ENCODE results near the gene CCDC184. TPM values are rescaled to one million over a fixed set of nuclear protein-coding genes. Genes with fewer than 3 reads are reported as not detected.

The CCDC184 gene
- polyA plus RNA-seq, 3 donors: 0.03 TPM; not detected in 2

GRCh38 chr12:48198985-48199384 lies 15.5 kb downstream of the CCDC184 start:
- Histone ChIP-seq H3K9me3 (replicated peaks in 1 of 2; ENCODE audit: control insufficient read depth in 1 of 2, insufficient read depth in 1 of 2, low read length in 2 of 2) (no peaks in the 10 kb centered on the region), H4K20me1 (ENCODE audit: insufficient read depth, low read length) (no peaks in the 10 kb centered on the region), H3K27ac (ENCODE audit: low read depth in 1 of 2, low read length in 2 of 2) (peak overlapping the region; percentile 89 to 98), H3K27me3 (ENCODE audit: control insufficient read depth in 2 of 2, insufficient read depth in 2 of 2, low read length in 2 of 2) (peaks cover 0 to 15% of the 10 kb centered on the region in 2 donors), H3K36me3 (replicated peaks in 1 of 2; ENCODE audit: control insufficient read depth in 1 of 2, insufficient read depth in 2 of 2, low read length in 2 of 2) (no peaks in the 10 kb centered on the region), H3K79me2 (ENCODE audit: insufficient read depth, low read length) (peaks cover 24% of the 10 kb centered on the region), H2AFZ (ENCODE audit: insufficient read depth, low read depth, low read length, poor library complexity, severe bottlenecking) (peak overlapping the region; percentile 94), H3K4me2 (replicated peaks; ENCODE audit: extremely low read depth, low read length, poor library complexity, severe bottlenecking) (peak overlapping the region; percentile 96), H3K4me1 (ENCODE audit: control insufficient read depth in 1 of 2, insufficient read depth in 2 of 2, low read length in 2 of 2) (peaks cover 38 to 47% of the 10 kb centered on the region in 2 donors), H3K4me3 (replicated peaks in 1 of 3; ENCODE audit: low read depth in 2 of 3, low read length in 3 of 3) (peak overlapping the region; percentile 78 to 89 (median 79)), H3K9ac (ENCODE audit: insufficient read depth, low read length, poor library complexity, severe bottlenecking) (peak overlapping the region; percentile 92)
- WGBS (ENCODE audit: insufficient coverage): 40% methylated on average over 2 of the region's 10 CpGs
- peak overlapping the region; percentile 92 to 96 for H3K4me3 Mint-ChIP-seq
- no peak for TF ChIP-seq CTCF (IDR thresholded peaks at IDR 0.05)
- H3K27ac Mint-ChIP-seq: peak overlapping the region; percentile 97 to 99 (median 98)
- no peak for DNase-seq
- peaks cover 3 to 14% (median 6%) of the 10 kb centered on the region in 7 donors for H3K9me3 Mint-ChIP-seq
- peaks cover 46% of the 10 kb centered on the region for H3K4me1 Mint-ChIP-seq
- intact Hi-C loops (cut with micrococcal nuclease): loop anchor here (2.0 to 5.0 kb wide), 2 partner anchors 42 to 153 kb away; partner anchors contain the start of genes ZNF641 (in 2 of the 2) and ASB8 (in 1 of the 2)
- peaks cover 6 to 18% of the 10 kb centered on the region in 2 donors for H3K36me3 Mint-ChIP-seq
- peaks cover 0 to 14% (median 4%) of the 10 kb centered on the region in 3 donors for H3K27me3 Mint-ChIP-seq (ENCODE audit: low read depth in 3 of 3)

GRCh38 chr12:48199774-48200221 lies 16.4 kb downstream of the CCDC184 start:
- Histone ChIP-seq H3K9ac (ENCODE audit: insufficient read depth, low read length, poor library complexity, severe bottlenecking) (peak overlapping the region; percentile 92), H4K20me1 (ENCODE audit: insufficient read depth, low read length) (no peaks in the 10 kb centered on the region), H3K27ac (ENCODE audit: low read depth in 1 of 2, low read length in 2 of 2) (peak overlapping the region; percentile 89 to 98), H3K27me3 (ENCODE audit: control insufficient read depth in 2 of 2, insufficient read depth in 2 of 2, low read length in 2 of 2) (peaks cover 0 to 8% of the 10 kb centered on the region in 2 donors), H3K4me2 (replicated peaks; ENCODE audit: extremely low read depth, low read length, poor library complexity, severe bottlenecking) (peak overlapping the region; percentile 96), H3K9me3 (replicated peaks in 1 of 2; ENCODE audit: control insufficient read depth in 1 of 2, insufficient read depth in 1 of 2, low read length in 2 of 2) (peaks cover 2 to 3% of the 10 kb centered on the region in 2 donors), H3K36me3 (replicated peaks in 1 of 2; ENCODE audit: control insufficient read depth in 1 of 2, insufficient read depth in 2 of 2, low read length in 2 of 2) (peaks cover 0 to 4% of the 10 kb centered on the region in 2 donors), H2AFZ (ENCODE audit: insufficient read depth, low read depth, low read length, poor library complexity, severe bottlenecking) (peak overlapping the region; percentile 94), H3K4me3 (replicated peaks in 1 of 3; ENCODE audit: low read depth in 2 of 3, low read length in 3 of 3) (peak overlapping the region; percentile 78 to 89 (median 79)), H3K79me2 (ENCODE audit: insufficient read depth, low read length) (peaks cover 24% of the 10 kb centered on the region), H3K4me1 (ENCODE audit: control insufficient read depth in 1 of 2, insufficient read depth in 2 of 2, low read length in 2 of 2) (peaks cover 38 to 47% of the 10 kb centered on the region in 2 donors)
- intact Hi-C loops (cut with micrococcal nuclease): loop anchor here (2.0 to 5.0 kb wide), 2 partner anchors 43 to 153 kb away; partner anchors contain the start of genes ZNF641 (in 2 of the 2) and ASB8 (in 1 of the 2)
- Mint-ChIP-seq H3K36me3 (peaks cover 11 to 22% of the 10 kb centered on the region in 2 donors), H3K4me1 (peaks cover 46% of the 10 kb centered on the region), H3K9me3 (peaks cover 8 to 18% (median 11%) of the 10 kb centered on the region in 7 donors), H3K27me3 (ENCODE audit: low read depth in 3 of 3) (peaks cover 0 to 7% (median 2%) of the 10 kb centered on the region in 3 donors), H3K4me3 (peak overlapping the region; percentile 92 to 96), H3K27ac (peak overlapping the region; percentile 85 to 99 (median 98))
- peak in 1 of 3 donors; percentile 15 for DNase-seq
- no peak for TF ChIP-seq CTCF (IDR thresholded peaks at IDR 0.05)
- no CpG with 5 or more reads among the region's 3 CpGs for WGBS (ENCODE audit: insufficient coverage)
